Naive thymus-derived CD8-positive, alpha-beta T cell (primary cell): ENCODE data around the gene UBASH3A. TPM values are rescaled to one million over a fixed set of nuclear protein-coding genes. Genes with fewer than 3 reads are reported as not detected.
A peak's percentile ranks its signal among the peaks of the same experiment; 100 is the strongest.

Source experiments
- ATAC-seq, 2 donors: fragments of 150-1000 bp; cut with Tn5 transposase in 1 of 2; sonication (Bioruptor Pico), chemical (Tn5 transposase) in 1 of 2; 1 replicate in 1 of 2; 2 replicates in 1 of 2; pipeline ENCODE4 v1.10.0; 2021; ENCODE audit warnings: mild to moderate bottlenecking in 2 of 2, moderate library complexity in 2 of 2
- POLR2A ChIA-PET: fragments of 350-600 bp; sonication (Branson Sonifier 250); formaldehyde crosslinking; loops from one replicate; lab custom pipeline; 2021; ENCODE audit warnings: antibody characterized with exemption; lab: Charles Lee
- DNase-seq, 10 donors: peaks; one replicate each; pipeline versions ENCODE4 v3.0.0 to v3.0.0-alpha.2; 2020 to 2022
- H3K27ac Mint-ChIP-seq, 10 donors: one replicate each; pipeline ENCODE4 v1.8.0; 2020 to 2022; ENCODE audit warnings: mild to moderate bottlenecking in 10 of 10, mixed read lengths in 10 of 10, moderate library complexity in 4 of 10, inconsistent platforms in 1 of 10
- H3K27me3 Mint-ChIP-seq, 5 donors: one replicate each; pipeline ENCODE4 v1.8.0; 2021 to 2022; ENCODE audit warnings: mixed read lengths in 5 of 5
- H3K36me3 Mint-ChIP-seq, 3 donors: one replicate each; pipeline ENCODE4 v1.8.0; 2020 to 2022; ENCODE audit warnings: mixed read lengths in 3 of 3, mild to moderate bottlenecking in 2 of 3, inconsistent platforms in 1 of 3
- H3K4me1 Mint-ChIP-seq, 4 donors: one replicate each; pipeline ENCODE4 v1.8.0; 2021 to 2022; ENCODE audit warnings: mixed read lengths in 4 of 4
- H3K4me3 Mint-ChIP-seq, 10 donors: one replicate each; pipeline ENCODE4 v1.8.0; 2020 to 2022; ENCODE audit warnings: mild to moderate bottlenecking in 10 of 10, mixed read lengths in 10 of 10, moderate library complexity in 6 of 10, inconsistent platforms in 1 of 10
- H3K9me3 Mint-ChIP-seq, 9 donors: one replicate each; pipeline ENCODE4 v1.8.0; 2020 to 2022; ENCODE audit warnings: mixed read lengths in 9 of 9, mild to moderate bottlenecking in 3 of 9, inconsistent platforms in 1 of 9, moderate library complexity in 1 of 9
- polyA plus RNA-seq, 3 donors: library from polyadenylated mRNA; unstranded; fragments of 300-500 nt; fragmentation: Illumina TruSeq; gene quantifications; one replicate each; pipeline ENCODE4 v1.2.3, GENCODE V29; 2021
- total RNA-seq, 8 experiments: library from RNA in 2 of 8; stranded (reverse) in 2 of 8; gene quantifications; one replicate each; pipeline ENCODE4 v1.2.3 and lab custom pipeline; 2021 to 2026

The UBASH3A gene
- total and polyA plus RNA-seq, 5 experiments from 2014 or later: 32.8 to 99.6 (median 75.3) TPM

GRCh38 chr21:42385619-42386018, 18.1 kb upstream of the UBASH3A start:
- ATAC-seq: no peak
- Mint-ChIP-seq H3K36me3 (peaks cover 0 to 9% (median 3%) of the 10 kb centered on the region in 3 donors), H3K4me3 (peak overlapping the region in 1 of 10 donors; percentile 16), H3K27ac (peak overlapping the region in 3 of 10 donors; percentile 73 to 80 (median 80)), H3K4me1 (peaks cover 24 to 64% (median 58%) of the 10 kb centered on the region in 4 donors), H3K9me3 (peaks cover 0 to 15% (median 5%) of the 10 kb centered on the region in 9 donors), H3K27me3 (no peaks in the 10 kb centered on the region)
- no peak for DNase-seq
- POLR2A ChIA-PET: interaction anchor here (0.8 kb wide), 1 partner anchor 18 kb away, joined by 3 read pairs; the partner anchor contains the start of gene UBASH3A

- no peak overlapping the region for H3K4me3 Mint-ChIP-seq
- POLR2A ChIA-PET: interaction anchor here (0.8 kb wide), 1 partner anchor 18 kb away, joined by 3 read pairs; the partner anchor contains the start of gene UBASH3A
- H3K27ac Mint-ChIP-seq: no peak overlapping the region
- H3K36me3 Mint-ChIP-seq: peaks cover 0 to 9% (median 3%) of the 10 kb centered on the region in 3 donors
- peaks cover 24 to 69% (median 61%) of the 10 kb centered on the region in 4 donors for H3K4me1 Mint-ChIP-seq
- no peaks in the 10 kb centered on the region for H3K27me3 Mint-ChIP-seq
- no peak for ATAC-seq
- DNase-seq: no peak
- H3K9me3 Mint-ChIP-seq: peaks cover 0 to 15% (median 5%) of the 10 kb centered on the region in 9 donors
These were observed 17.6 kb upstream of the UBASH3A start for GRCh38 chr21:42386034-42386591.

- H3K27me3 Mint-ChIP-seq: no peaks in the 10 kb centered on the region
- peaks cover 0 to 7% (median 1%) of the 10 kb centered on the region in 9 donors for H3K9me3 Mint-ChIP-seq
- POLR2A ChIA-PET: interaction anchor here (0.6 to 0.7 kb wide), 2 partner anchors 11 to 146 kb away, joined by 3 read pairs; no protein-coding TSS in a partner anchor
- H3K36me3 Mint-ChIP-seq: peaks cover 0 to 1% (median 0%) of the 10 kb centered on the region in 3 donors
- peak overlapping the region in 6 of 10 donors; percentile 0 to 77 (median 62) for H3K27ac Mint-ChIP-seq
- ATAC-seq: no peak
- no peak for DNase-seq
- peak overlapping the region in 2 of 10 donors; percentile 7 to 24 for H3K4me3 Mint-ChIP-seq
- peaks cover 24 to 74% (median 69%) of the 10 kb centered on the region in 4 donors for H3K4me1 Mint-ChIP-seq
These were observed 16.5 kb upstream of the UBASH3A start for GRCh38 chr21:42387164-42387563.

- no peak for ATAC-seq
- Mint-ChIP-seq H3K9me3 (no peaks in the 10 kb centered on the region), H3K4me1 (peaks cover 25 to 79% (median 75%) of the 10 kb centered on the region in 4 donors), H3K36me3 (no peaks in the 10 kb centered on the region), H3K4me3 (peak overlapping the region in 1 of 10 donors; percentile 3), H3K27me3 (no peaks in the 10 kb centered on the region), H3K27ac (peak overlapping the region in 5 of 10 donors; percentile 0 to 74 (median 68))
- DNase-seq: no peak
- POLR2A ChIA-PET: interaction anchor here (0.6 to 0.7 kb wide), 3 partner anchors 10 to 1544 kb away, joined by 3 read pairs; no protein-coding TSS in a partner anchor
These were observed 15.8 kb upstream of the UBASH3A start for GRCh38 chr21:42387843-42388340.

GRCh38 chr21:42388740-42389448, 14.8 kb upstream of the UBASH3A start:
- Mint-ChIP-seq H3K27me3 (no peaks in the 10 kb centered on the region), H3K4me1 (peaks cover 29 to 86% (median 79%) of the 10 kb centered on the region in 4 donors), H3K27ac (peak overlapping the region in 2 of 10 donors; percentile 34 to 61), H3K36me3 (no peaks in the 10 kb centered on the region), H3K9me3 (no peaks in the 10 kb centered on the region), H3K4me3 (peak overlapping the region in 1 of 10 donors; percentile 39)
- DNase-seq (no peak), ATAC-seq (no peak)
- POLR2A ChIA-PET: interaction anchor here (0.7 to 1.8 kb wide), 2 partner anchors 11 to 15 kb away, joined by 3 to 4 read pairs; partner anchors contain the start of gene UBASH3A

- POLR2A ChIA-PET: interaction anchor here (0.7 to 1.8 kb wide), 2 partner anchors 10 to 14 kb away, joined by 3 to 4 read pairs; partner anchors contain the start of gene UBASH3A
- Mint-ChIP-seq H3K9me3 (no peaks in the 10 kb centered on the region), H3K27me3 (no peaks in the 10 kb centered on the region), H3K4me1 (peaks cover 26 to 81% (median 74%) of the 10 kb centered on the region in 4 donors), H3K36me3 (no peaks in the 10 kb centered on the region), H3K4me3 (peak overlapping the region in 2 of 10 donors; percentile 15 to 18), H3K27ac (peak overlapping the region in 6 of 10 donors; percentile 61 to 80 (median 64))
- no peak for DNase-seq
- ATAC-seq: no peak
These were observed 14.3 kb upstream of the UBASH3A start for GRCh38 chr21:42389449-42389835.

- Mint-ChIP-seq H3K27ac (peak overlapping the region in 3 of 10 donors; percentile 27 to 86 (median 79)), H3K4me1 (peaks cover 22 to 75% (median 67%) of the 10 kb centered on the region in 4 donors), H3K27me3 (no peaks in the 10 kb centered on the region), H3K4me3 (peak overlapping the region in 2 of 10 donors; percentile 3 to 36), H3K36me3 (no peaks in the 10 kb centered on the region), H3K9me3 (no peaks in the 10 kb centered on the region)
- ATAC-seq (no peak), DNase-seq (no peak)
- POLR2A ChIA-PET: interaction anchor here (1.3 kb wide), 1 partner anchor 35 kb away, joined by 3 read pairs; no protein-coding TSS in a partner anchor
These were observed 13.5 kb upstream of the UBASH3A start for GRCh38 chr21:42390193-42390592.

- Mint-ChIP-seq H3K27ac (peak overlapping the region in 4 of 10 donors; percentile 27 to 86 (median 78)), H3K4me1 (peaks cover 21 to 71% (median 62%) of the 10 kb centered on the region in 4 donors), H3K4me3 (peak overlapping the region in 4 of 10 donors; percentile 3 to 49 (median 30)), H3K9me3 (no peaks in the 10 kb centered on the region), H3K27me3 (no peaks in the 10 kb centered on the region), H3K36me3 (no peaks in the 10 kb centered on the region)
- DNase-seq: no peak
- POLR2A ChIA-PET: interaction anchor here (1.3 kb wide), 1 partner anchor 35 kb away, joined by 3 read pairs; no protein-coding TSS in a partner anchor
- ATAC-seq: no peak
These were observed 13.0 kb upstream of the UBASH3A start for GRCh38 chr21:42390696-42391095.

- no peaks in the 10 kb centered on the region for H3K36me3 Mint-ChIP-seq
- POLR2A ChIA-PET: interaction anchor here (1.3 kb wide), 1 partner anchor 34 kb away, joined by 3 read pairs; no protein-coding TSS in a partner anchor
- no peak for DNase-seq
- ATAC-seq: no peak
- H3K27ac Mint-ChIP-seq: peak overlapping the region in 3 of 10 donors; percentile 74 to 86 (median 79)
- peaks cover 21 to 65% (median 59%) of the 10 kb centered on the region in 4 donors for H3K4me1 Mint-ChIP-seq
- no peaks in the 10 kb centered on the region for H3K9me3 Mint-ChIP-seq
- H3K4me3 Mint-ChIP-seq: peak overlapping the region in 2 of 10 donors; percentile 59
- H3K27me3 Mint-ChIP-seq: no peaks in the 10 kb centered on the region
These were observed 12.4 kb upstream of the UBASH3A start for GRCh38 chr21:42391297-42391696.

GRCh38 chr21:42392731-42393442, 10.8 kb upstream of the UBASH3A start:
- POLR2A ChIA-PET: interaction anchor here (0.6 to 3.1 kb wide), 9 partner anchors 11 to 1629 kb away, joined by 3 to 67 read pairs (median 6); partner anchors contain the start of gene UBASH3A
- peak overlapping the region; percentile 40 to 90 (median 78) for H3K27ac Mint-ChIP-seq
- peak overlapping the region; percentile 47 to 75 (median 64) for H3K4me3 Mint-ChIP-seq
- H3K36me3 Mint-ChIP-seq: no peaks in the 10 kb centered on the region
- peaks cover 19 to 66% (median 55%) of the 10 kb centered on the region in 4 donors for H3K4me1 Mint-ChIP-seq
- H3K27me3 Mint-ChIP-seq: no peaks in the 10 kb centered on the region
- H3K9me3 Mint-ChIP-seq: no peaks in the 10 kb centered on the region
- ATAC-seq: peak; percentile 93 to 97
- DNase-seq: peak in 5 of 10 donors; percentile 28 to 65 (median 40)

- no peak for DNase-seq
- no peaks in the 10 kb centered on the region for H3K27me3 Mint-ChIP-seq
- H3K4me3 Mint-ChIP-seq: peak overlapping the region; percentile 47 to 75 (median 64)
- H3K9me3 Mint-ChIP-seq: no peaks in the 10 kb centered on the region
- peak; percentile 20 to 25 for ATAC-seq
- POLR2A ChIA-PET: interaction anchor here (0.6 to 3.1 kb wide), 7 partner anchors 10 to 1629 kb away, joined by 3 to 67 read pairs (median 7); partner anchors contain the start of gene UBASH3A
- peaks cover 24 to 70% (median 57%) of the 10 kb centered on the region in 4 donors for H3K4me1 Mint-ChIP-seq
- H3K36me3 Mint-ChIP-seq: no peaks in the 10 kb centered on the region
- H3K27ac Mint-ChIP-seq: peak overlapping the region; percentile 40 to 89 (median 78)
These were observed 10.2 kb upstream of the UBASH3A start for GRCh38 chr21:42393443-42393950.
